GDM1 (cell line): ENCODE results near the gene OTUB1.
A peak's percentile ranks its signal among the peaks of the same experiment; 100 is the strongest.
"Not testable (repeated sequence)": the region's sequence is repeated elsewhere in the genome, so short reads cannot be mapped to it uniquely, and the experiment has no call there.

Experiments
- DNase-seq: peaks from one replicate; lab custom pipeline; 2025; lab: John Stamatoyannopoulos, UW

OTUB1 gene

GRCh38 chr11:63986156-63986931, at the start of gene OTUB1:
OTUB1 (plus strand) TSS chr11:63986438; CDS start chr11:63986457, 19 bp downstream.
- peak; percentile 78 for DNase-seq

- DNase-seq: no peak
Observed at GRCh38 chr11:63937713-63938478, 48.3 kb upstream of the OTUB1 start.

- peak; percentile 97 for DNase-seq
Observed at GRCh38 chr11:63938479-63939396, 47.5 kb upstream of the OTUB1 start, which contains the start of gene NAA40. NAA40 (plus strand) TSS chr11:63939002; CDS start chr11:63939097, 95 bp downstream.

GRCh38 chr11:63939397-63939891, 46.8 kb upstream of the OTUB1 start:
- DNase-seq: no peak

- peak; percentile 17 for DNase-seq
Observed at GRCh38 chr11:63940786-63941185, 45.5 kb upstream of the OTUB1 start.

- DNase-seq: no peak
Observed at GRCh38 chr11:63941901-63942300, 44.3 kb upstream of the OTUB1 start.

- no peak for DNase-seq
Observed at GRCh38 chr11:63942803-63943202, 43.4 kb upstream of the OTUB1 start.

- DNase-seq: no peak
Observed at GRCh38 chr11:63944987-63945386, 41.3 kb upstream of the OTUB1 start.

- DNase-seq: peak; percentile 7
Observed at GRCh38 chr11:63945477-63946163, 40.6 kb upstream of the OTUB1 start.

GRCh38 chr11:63951779-63952536, 34.3 kb upstream of the OTUB1 start:
- DNase-seq: no peak

GRCh38 chr11:63952570-63952969, 33.7 kb upstream of the OTUB1 start:
- DNase-seq: no peak

GRCh38 chr11:63958008-63958407, 28.2 kb upstream of the OTUB1 start:
- DNase-seq: no peak

- DNase-seq: no peak
Observed at GRCh38 chr11:63961608-63962412, 24.4 kb upstream of the OTUB1 start.

GRCh38 chr11:63963895-63964294, 22.3 kb upstream of the OTUB1 start:
- not testable (repeated sequence) for DNase-seq

GRCh38 chr11:63966444-63966843, 19.8 kb upstream of the OTUB1 start:
- no peak for DNase-seq

- DNase-seq: no peak
Observed at GRCh38 chr11:63969461-63969860, 16.8 kb upstream of the OTUB1 start.

GRCh38 chr11:63970902-63971301, 15.3 kb upstream of the OTUB1 start:
- no peak for DNase-seq

- DNase-seq: not testable (repeated sequence)
Observed at GRCh38 chr11:63973912-63974258, 12.4 kb upstream of the OTUB1 start.

- peak; percentile 98 for DNase-seq
Observed at GRCh38 chr11:63974259-63975143, 11.7 kb upstream of the OTUB1 start, which contains the start of gene COX8A. COX8A (plus strand) TSS chr11:63974620; CDS start chr11:63974681, 61 bp downstream.
